H9 (cell line): ENCODE data around the gene COMMD10. TPM values are rescaled to one million over a fixed set of nuclear protein-coding genes. Genes with fewer than 3 reads are reported as not detected.

ENCODE experiments used
- DNase-seq: peaks from one replicate; pipeline ENCODE4 v3.0.0-alpha.2; 2017
- H2AFZ ChIP-seq: one replicate; pipeline ENCODE4 v1.6.1; 2013; ENCODE audit warnings: mild to moderate bottlenecking, low read length, control low read depth, moderate library complexity
- H2AK5ac ChIP-seq: 2 replicates; pipeline ENCODE4 v1.6.1; 2013; ENCODE audit warnings: low read length, control low read depth, mixed read lengths; ENCODE audit not compliant: insufficient read length
- H2BK120ac ChIP-seq: one replicate; pipeline ENCODE4 v1.6.1; 2013; ENCODE audit warnings: low read depth, mild to moderate bottlenecking, low read length, control low read depth, inconsistent platforms; ENCODE audit not compliant: poor library complexity, severe bottlenecking
- H2BK12ac ChIP-seq: 2 replicates; pipeline ENCODE4 v1.6.1; 2013; ENCODE audit warnings: low read length, control low read depth, mixed read lengths, low read depth; ENCODE audit not compliant: insufficient read length
- H2BK15ac ChIP-seq: 2 replicates; pipeline ENCODE4 v1.6.1; 2013; ENCODE audit warnings: low read depth, low read length, control low read depth
- H2BK20ac ChIP-seq: one replicate; pipeline ENCODE4 v1.6.1; 2013; ENCODE audit warnings: low read depth, mild to moderate bottlenecking, low read length, control low read depth, inconsistent platforms; ENCODE audit not compliant: poor library complexity, severe bottlenecking
- H2BK5ac ChIP-seq: 2 replicates; pipeline ENCODE4 v1.6.1; 2013; ENCODE audit warnings: low read length, control low read depth, mixed read lengths; ENCODE audit not compliant: insufficient read length
- H3K14ac ChIP-seq: 2 replicates; pipeline ENCODE4 v1.6.1; 2013; ENCODE audit warnings: low read length, control low read depth; ENCODE audit not compliant: insufficient read depth
- H3K18ac ChIP-seq: 2 replicates; pipeline ENCODE4 v1.6.1; 2013; ENCODE audit warnings: low read depth, mild to moderate bottlenecking, mixed read lengths, low read length, control low read depth; ENCODE audit not compliant: insufficient read length
- H3K23ac ChIP-seq: 2 replicates; pipeline ENCODE4 v1.6.1; 2013; ENCODE audit warnings: low read length, control low read depth, mixed read lengths, low read depth; ENCODE audit not compliant: insufficient read length
- H3K23me2 ChIP-seq: 2 replicates; pipeline ENCODE4 v1.6.1; 2013; ENCODE audit warnings: low read depth, mild to moderate bottlenecking, mixed read lengths, low read length, control low read depth; ENCODE audit not compliant: insufficient read length, poor library complexity, severe bottlenecking
- H3K27ac ChIP-seq: 2 replicates; pipeline ENCODE4 v1.5.1; 2013; ENCODE audit warnings: low read length, control low read depth, mixed read lengths, low read depth; ENCODE audit not compliant: insufficient read length
- H3K27me3 ChIP-seq: 2 replicates; pipeline ENCODE4 v1.6.1; 2013; ENCODE audit warnings: low read length, control low read depth, inconsistent platforms; ENCODE audit not compliant: insufficient read depth
- H3K4ac ChIP-seq: 2 replicates; pipeline ENCODE4 v1.6.1; 2013; ENCODE audit warnings: low read depth, mild to moderate bottlenecking, control low read depth, inconsistent platforms, low read length, moderate library complexity
- H3K4me1 ChIP-seq: 2 replicates; pipeline ENCODE4 v1.6.1; 2013; ENCODE audit warnings: low read length, control low read depth, inconsistent platforms; ENCODE audit not compliant: insufficient read depth
- H3K4me2 ChIP-seq: 2 replicates; pipeline ENCODE4 v1.6.1; 2013; ENCODE audit warnings: low read length, control low read depth, mixed read lengths; ENCODE audit not compliant: insufficient read length, insufficient read depth
- H3K56ac ChIP-seq: 2 replicates; pipeline ENCODE4 v1.6.1; 2013; ENCODE audit warnings: low read depth, mild to moderate bottlenecking, mixed read lengths, low read length, control low read depth; ENCODE audit not compliant: insufficient read length
- H3K79me1 ChIP-seq: 2 replicates; pipeline ENCODE4 v1.6.1; 2013; ENCODE audit warnings: low read depth, mild to moderate bottlenecking, moderate library complexity, low read length, control low read depth, inconsistent platforms; ENCODE audit not compliant: insufficient read depth, poor library complexity, severe bottlenecking
- H3K79me2 ChIP-seq: 2 replicates; pipeline ENCODE4 v1.6.1; 2013; ENCODE audit warnings: low read length, control low read depth, inconsistent platforms; ENCODE audit not compliant: insufficient read depth
- H3K9ac ChIP-seq: 2 replicates; pipeline ENCODE4 v1.6.1; 2013; ENCODE audit warnings: low read length, control low read depth, mixed read lengths; ENCODE audit not compliant: insufficient read length; ENCODE audit errors: extremely low read depth
- H3K9me3 ChIP-seq: one replicate; pipeline ENCODE4 v1.6.1; 2013; ENCODE audit warnings: low read depth, low read length, inconsistent platforms; ENCODE audit not compliant: control insufficient read depth
- H3T11ph ChIP-seq: one replicate; pipeline ENCODE4 v1.6.1; 2013; ENCODE audit warnings: mild to moderate bottlenecking, low read length, control low read depth, inconsistent platforms
- H4K20me1 ChIP-seq: one replicate; pipeline ENCODE4 v1.6.1; 2013; ENCODE audit not compliant: control insufficient read depth, insufficient read length, insufficient read depth
- H4K5ac ChIP-seq: 2 replicates; pipeline ENCODE4 v1.6.1; 2013; ENCODE audit warnings: low read depth, mild to moderate bottlenecking, mixed read lengths, low read length, control low read depth; ENCODE audit not compliant: insufficient read length
- H4K8ac ChIP-seq: replicated peaks from 2 replicates; pipeline ENCODE4 v1.6.1; 2013; ENCODE audit warnings: low read length, control low read depth, mixed read lengths, low read depth; ENCODE audit not compliant: insufficient read length
- H4K91ac ChIP-seq: 2 replicates; pipeline ENCODE4 v1.6.1; 2013; ENCODE audit warnings: low read depth, mild to moderate bottlenecking, moderate library complexity, mixed read lengths, low read length, control low read depth; ENCODE audit not compliant: insufficient read length
- H3K27ac Mint-ChIP-seq, 3 experiments: 2 replicates in 2 of 3; 3 replicates in 1 of 3; pipeline ENCODE4 v1.8.0; 2020 to 2021; ENCODE audit warnings: mixed read lengths in 3 of 3, mild to moderate bottlenecking in 1 of 3, moderate library complexity in 1 of 3
- H3K27me3 Mint-ChIP-seq: 2 replicates; pipeline ENCODE4 v1.8.0; 2021; ENCODE audit warnings: low read depth, mild to moderate bottlenecking, moderate library complexity, mixed read lengths
- H3K36me3 Mint-ChIP-seq, 3 experiments: 2 replicates in 2 of 3; 3 replicates in 1 of 3; pipeline ENCODE4 v1.8.0; 2020 to 2021; ENCODE audit warnings: low read depth in 3 of 3, mixed read lengths in 3 of 3; ENCODE audit not compliant: insufficient read depth in 1 of 3
- H3K4me1 Mint-ChIP-seq, 2 experiments: 2 replicates each; pipeline ENCODE4 v1.8.0; 2020; ENCODE audit warnings: mixed read lengths in 2 of 2
- H3K4me3 Mint-ChIP-seq, 2 experiments: 2 replicates in 1 of 2; 3 replicates in 1 of 2; pipeline ENCODE4 v1.8.0; 2020 to 2021; ENCODE audit warnings: mild to moderate bottlenecking in 2 of 2, mixed read lengths in 2 of 2, moderate library complexity in 1 of 2
- H3K9me3 Mint-ChIP-seq, 2 experiments: 2 replicates in 1 of 2; 3 replicates in 1 of 2; pipeline ENCODE4 v1.8.0; 2020; ENCODE audit warnings: mild to moderate bottlenecking in 2 of 2, mixed read lengths in 2 of 2, moderate library complexity in 1 of 2
- total RNA-seq: library from RNA; stranded (reverse); gene quantifications from 2 replicates; pipeline ENCODE4 v1.2.1, GENCODE V29; 2021
- TF ChIP-seq, protein P1 (sequence below): fragments of 200-600 bp; sonication (generic); conservative IDR thresholded peaks from 3 replicates; pipeline ENCODE4 v1.8.0; 2021; ENCODE audit warnings: antibody characterized with exemption, mild to moderate bottlenecking

Gene COMMD10
- total RNA-seq, 1 experiment from 2014 or later, result 33.9 TPM

- Histone ChIP-seq H3K4ac (no peak overlapping the region), H3K9ac (no peak overlapping the region), H2BK12ac (no peak overlapping the region), H4K91ac (no peak overlapping the region), H3K18ac (no peak overlapping the region), H3K27me3 (no peaks in the 10 kb centered on the region), H2AFZ (no peak overlapping the region), H4K20me1 (no peaks in the 10 kb centered on the region), H3K4me2 (no peak overlapping the region), H3K14ac (no peak overlapping the region), H3K56ac (no peak overlapping the region), H3K23ac (no peak overlapping the region), H2BK15ac (no peak overlapping the region), H2BK120ac (no peak overlapping the region), H3K9me3 (no peaks in the 10 kb centered on the region), H3K79me1 (no peaks in the 10 kb centered on the region), H2BK20ac (no peak overlapping the region), H3K27ac (no peak overlapping the region), H2AK5ac (no peak overlapping the region), H4K5ac (no peak overlapping the region), H4K8ac (no peak overlapping the region), H3T11ph (no peak overlapping the region), H2BK5ac (no peak overlapping the region), H3K79me2 (no peaks in the 10 kb centered on the region), H3K4me1 (no peaks in the 10 kb centered on the region), H3K23me2 (no peaks in the 10 kb centered on the region)
- Mint-ChIP-seq H3K9me3 (peaks cover 3 to 10% of the 10 kb centered on the region in 2 experiments; a peak in 4 of 5 replicates), H3K36me3 (peaks cover 0 to 4% (median 2%) of the 10 kb centered on the region in 3 experiments; a peak in 4 of 7 replicates), H3K4me3 (no peak overlapping the region), H3K27me3 (no peaks in the 10 kb centered on the region), H3K27ac (no peak overlapping the region), H3K4me1 (no peaks in the 10 kb centered on the region)
- DNase-seq, result no peak
- TF ChIP-seq, protein P1, sequence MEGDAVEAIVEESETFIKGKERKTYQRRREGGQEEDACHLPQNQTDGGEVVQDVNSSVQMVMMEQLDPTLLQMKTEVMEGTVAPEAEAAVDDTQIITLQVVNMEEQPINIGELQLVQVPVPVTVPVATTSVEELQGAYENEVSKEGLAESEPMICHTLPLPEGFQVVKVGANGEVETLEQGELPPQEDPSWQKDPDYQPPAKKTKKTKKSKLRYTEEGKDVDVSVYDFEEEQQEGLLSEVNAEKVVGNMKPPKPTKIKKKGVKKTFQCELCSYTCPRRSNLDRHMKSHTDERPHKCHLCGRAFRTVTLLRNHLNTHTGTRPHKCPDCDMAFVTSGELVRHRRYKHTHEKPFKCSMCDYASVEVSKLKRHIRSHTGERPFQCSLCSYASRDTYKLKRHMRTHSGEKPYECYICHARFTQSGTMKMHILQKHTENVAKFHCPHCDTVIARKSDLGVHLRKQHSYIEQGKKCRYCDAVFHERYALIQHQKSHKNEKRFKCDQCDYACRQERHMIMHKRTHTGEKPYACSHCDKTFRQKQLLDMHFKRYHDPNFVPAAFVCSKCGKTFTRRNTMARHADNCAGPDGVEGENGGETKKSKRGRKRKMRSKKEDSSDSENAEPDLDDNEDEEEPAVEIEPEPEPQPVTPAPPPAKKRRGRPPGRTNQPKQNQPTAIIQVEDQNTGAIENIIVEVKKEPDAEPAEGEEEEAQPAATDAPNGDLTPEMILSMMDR, result no peak
These were observed 192.1 kb downstream of the COMMD10 start for GRCh38 chr5:116276952-116277351.
